Keratinocyte (primary cell): ENCODE measurements around the gene CCDC158. TPM values are rescaled to one million over a fixed set of nuclear protein-coding genes. Genes with fewer than 3 reads are reported as not detected.

Source experiments
- DNase-seq: peaks from one replicate; pipeline ENCODE4 v3.0.0-alpha.2; 2011; ENCODE audit warnings: low read depth, missing footprints, low spot score
- FAIRE-seq: peaks from 2 replicates; lab custom pipeline; 2011; peaks lifted over from hg19 to GRCh38; lab: Jason Lieb, UNC
- H2AFZ ChIP-seq: 2 replicates; pipeline ENCODE4 v1.6.0; 2012; ENCODE audit warnings: low read length, control low read depth, inconsistent platforms; ENCODE audit not compliant: control insufficient read depth
- H3K27ac ChIP-seq: 2 replicates; pipeline ENCODE4 v1.5.1; 2011; ENCODE audit warnings: low read length; ENCODE audit not compliant: control insufficient read depth, insufficient read depth
- H3K27me3 ChIP-seq: 3 replicates; pipeline ENCODE4 v1.6.0; 2011; ENCODE audit warnings: low read length; ENCODE audit not compliant: control insufficient read depth, insufficient read depth; ENCODE audit errors: extremely low read depth
- H3K36me3 ChIP-seq, 2 experiments: 2 replicates in 1 of 2; 3 replicates in 1 of 2; pipeline ENCODE4 v1.5.1; 2011; ENCODE audit warnings: low read length in 2 of 2, mild to moderate bottlenecking in 1 of 2; ENCODE audit not compliant: control insufficient read depth in 2 of 2, insufficient read depth in 2 of 2; ENCODE audit errors: extremely low read depth in 1 of 2
- H3K4me1 ChIP-seq: 3 replicates; pipeline ENCODE4 v1.5.1; 2011; ENCODE audit warnings: low read length; ENCODE audit not compliant: control insufficient read depth, insufficient read depth; ENCODE audit errors: extremely low read depth
- H3K4me2 ChIP-seq: 3 replicates; pipeline ENCODE4 v1.6.0; 2011; ENCODE audit warnings: low read depth, low read length; ENCODE audit not compliant: control insufficient read depth, insufficient read depth; ENCODE audit errors: extremely low read depth
- H3K4me3 ChIP-seq, 3 experiments: fragments of 200-600 bp in 1 of 3; sonication (generic) in 1 of 3; 2 replicates in 2 of 3; 3 replicates in 1 of 3; pipeline ENCODE4 v1.5.1; 2011 to 2016; ENCODE audit warnings: low read length in 3 of 3, mild to moderate bottlenecking in 3 of 3, control low read depth in 2 of 3, inconsistent platforms in 1 of 3, low read depth in 1 of 3, mixed read lengths in 1 of 3, mixed run types in 1 of 3, moderate library complexity in 1 of 3; ENCODE audit not compliant: control insufficient read depth in 2 of 3, insufficient read depth in 2 of 3; ENCODE audit errors: extremely low read depth in 1 of 3
- H3K79me2 ChIP-seq: 2 replicates; pipeline ENCODE4 v1.6.0; 2012; ENCODE audit warnings: low read length; ENCODE audit not compliant: control insufficient read depth, insufficient read depth
- H3K9ac ChIP-seq: 3 replicates; pipeline ENCODE4 v1.6.0; 2011; ENCODE audit warnings: low read length; ENCODE audit not compliant: control insufficient read depth, insufficient read depth; ENCODE audit errors: extremely low read depth
- H3K9me1 ChIP-seq: 3 replicates; pipeline ENCODE4 v1.6.0; 2011; ENCODE audit warnings: low read length; ENCODE audit not compliant: control insufficient read depth, insufficient read depth; ENCODE audit errors: extremely low read depth
- H3K9me3 ChIP-seq: 2 replicates; pipeline ENCODE4 v1.5.1; 2012; ENCODE audit warnings: low read depth, low read length; ENCODE audit not compliant: control insufficient read depth
- H4K20me1 ChIP-seq: 3 replicates; pipeline ENCODE4 v1.6.0; 2011; ENCODE audit warnings: low read length; ENCODE audit not compliant: control insufficient read depth, insufficient read depth; ENCODE audit errors: extremely low read depth
- EZH2 ChIP-seq: IDR thresholded peaks from one replicate; pipeline ENCODE4 v1.6.1; 2012; ENCODE audit warnings: inconsistent platforms, mild to moderate bottlenecking, low read length, moderate library complexity
- dilution Hi-C: fragments of 300-500 bp; cut with MboI; formaldehyde crosslinking; loops from one replicate; pipeline ENCODE4 v1.7.0; 2020; ENCODE audit warnings: low sequenced_read_pairs; ENCODE audit not compliant: extremely low pct_ligation_motif_present
- polyA plus RNA-seq, 5 experiments: library from polyadenylated mRNA; depleted of rRNA in 3 of 5; stranded (reverse) in 3 of 5; stranded (forward) in 1 of 5; unstranded in 1 of 5; fragments of >200 nt; gene quantifications; 1 replicate in 1 of 5; 2 replicates in 3 of 5; 3 replicates in 1 of 5; pipeline versions ENCODE4 v1.2.1 to v1.2.3, GENCODE V29; 2011 to 2012; ENCODE audit warnings: missing spikeins in 2 of 5, low read depth in 1 of 5, low replicate concordance in 1 of 5
- TF ChIP-seq, protein P1 (sequence below), 3 experiments: IDR thresholded peaks in 1 of 3; conservative IDR thresholded peaks in 1 of 3; optimal IDR thresholded peaks in 1 of 3; 2 replicates in 2 of 3; 3 replicates in 1 of 3; pipeline versions ENCODE3 to v1.5.1; 2011; ENCODE audit warnings: low read length in 3 of 3, mild to moderate bottlenecking in 3 of 3, moderate library complexity in 2 of 3, control low read depth in 1 of 3, inconsistent platforms in 1 of 3; ENCODE audit not compliant: insufficient read depth in 2 of 3; ENCODE audit errors: extremely low read depth in 1 of 3

The CCDC158 gene
- polyA plus RNA-seq, 1 donor (not counting 4 experiments of a cell fraction or from before 2014, with no cell fraction given) = not detected

DNA sequence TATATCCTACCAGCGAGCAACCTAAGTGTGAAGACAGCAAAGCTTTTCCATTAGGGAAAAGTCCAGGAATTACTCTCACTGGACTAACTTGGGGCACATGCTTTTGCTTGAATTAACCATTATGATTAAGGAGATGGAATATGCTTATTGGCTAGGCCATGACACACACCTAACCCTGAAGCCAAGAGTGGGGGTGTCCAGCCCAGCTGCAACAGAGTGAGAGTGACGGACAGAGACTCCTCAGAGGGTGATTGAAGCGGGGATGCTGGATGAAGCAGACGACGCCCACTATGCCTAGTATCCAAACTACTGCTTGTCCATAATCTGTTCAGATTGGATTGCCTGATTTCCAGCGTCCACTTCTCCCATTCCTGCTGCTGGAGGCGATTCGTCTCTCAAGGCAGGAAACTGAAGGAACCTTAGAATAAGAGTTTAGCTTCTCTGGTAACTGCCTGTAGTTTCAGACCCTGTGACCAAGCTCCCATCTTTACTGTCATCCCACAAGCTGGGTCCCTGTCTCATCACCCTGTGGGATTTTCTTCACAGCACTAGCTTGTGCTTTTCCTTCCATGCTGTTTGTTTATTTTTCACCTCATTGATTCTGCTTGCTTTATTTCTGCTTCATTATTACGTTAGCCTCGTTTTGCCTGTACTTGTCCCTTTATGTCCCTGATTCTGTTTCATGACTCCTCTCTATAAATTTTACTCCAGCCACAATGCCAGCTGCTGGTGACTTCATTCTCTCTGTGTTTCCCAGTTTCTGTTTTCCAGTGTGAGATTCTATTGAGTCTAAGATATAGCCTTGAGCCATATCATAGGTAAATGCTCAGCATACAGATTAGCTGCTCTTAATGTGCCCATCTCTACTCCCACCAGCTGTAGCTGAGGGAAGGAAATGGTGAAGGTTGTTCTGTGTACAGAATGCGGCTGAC lies 150.4 kb downstream of the CCDC158 start:
- Histone ChIP-seq H3K4me2 (no peak overlapping the region), H3K9ac (no peak overlapping the region), H3K27ac (no peak overlapping the region), H3K27me3 (peaks cover 4% of the 10 kb centered on the region), H3K79me2 (no peaks in the 10 kb centered on the region), H3K9me3 (no peaks in the 10 kb centered on the region), H2AFZ (no peak overlapping the region), H4K20me1 (no peaks in the 10 kb centered on the region), H3K36me3 (no peaks in the 10 kb centered on the region), H3K4me1 (no peaks in the 10 kb centered on the region), H3K4me3 (no peak overlapping the region), H3K9me1 (no peaks in the 10 kb centered on the region)
- dilution Hi-C loops = no loop called here
- no peak for TF ChIP-seq EZH2
- TF ChIP-seq, protein P1, sequence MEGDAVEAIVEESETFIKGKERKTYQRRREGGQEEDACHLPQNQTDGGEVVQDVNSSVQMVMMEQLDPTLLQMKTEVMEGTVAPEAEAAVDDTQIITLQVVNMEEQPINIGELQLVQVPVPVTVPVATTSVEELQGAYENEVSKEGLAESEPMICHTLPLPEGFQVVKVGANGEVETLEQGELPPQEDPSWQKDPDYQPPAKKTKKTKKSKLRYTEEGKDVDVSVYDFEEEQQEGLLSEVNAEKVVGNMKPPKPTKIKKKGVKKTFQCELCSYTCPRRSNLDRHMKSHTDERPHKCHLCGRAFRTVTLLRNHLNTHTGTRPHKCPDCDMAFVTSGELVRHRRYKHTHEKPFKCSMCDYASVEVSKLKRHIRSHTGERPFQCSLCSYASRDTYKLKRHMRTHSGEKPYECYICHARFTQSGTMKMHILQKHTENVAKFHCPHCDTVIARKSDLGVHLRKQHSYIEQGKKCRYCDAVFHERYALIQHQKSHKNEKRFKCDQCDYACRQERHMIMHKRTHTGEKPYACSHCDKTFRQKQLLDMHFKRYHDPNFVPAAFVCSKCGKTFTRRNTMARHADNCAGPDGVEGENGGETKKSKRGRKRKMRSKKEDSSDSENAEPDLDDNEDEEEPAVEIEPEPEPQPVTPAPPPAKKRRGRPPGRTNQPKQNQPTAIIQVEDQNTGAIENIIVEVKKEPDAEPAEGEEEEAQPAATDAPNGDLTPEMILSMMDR (optimal IDR thresholded peaks at IDR 0.05 in 1 of 3, IDR thresholded peaks at IDR 0.05 in 1 of 3, conservative IDR thresholded peaks at IDR 0.05 in 1 of 3; ENCODE audit: extremely low read depth in 1 of 3, insufficient read depth in 2 of 3, low read length in 3 of 3) = no peak
- DNase-seq (no peak), FAIRE-seq (no peak)

DNA sequence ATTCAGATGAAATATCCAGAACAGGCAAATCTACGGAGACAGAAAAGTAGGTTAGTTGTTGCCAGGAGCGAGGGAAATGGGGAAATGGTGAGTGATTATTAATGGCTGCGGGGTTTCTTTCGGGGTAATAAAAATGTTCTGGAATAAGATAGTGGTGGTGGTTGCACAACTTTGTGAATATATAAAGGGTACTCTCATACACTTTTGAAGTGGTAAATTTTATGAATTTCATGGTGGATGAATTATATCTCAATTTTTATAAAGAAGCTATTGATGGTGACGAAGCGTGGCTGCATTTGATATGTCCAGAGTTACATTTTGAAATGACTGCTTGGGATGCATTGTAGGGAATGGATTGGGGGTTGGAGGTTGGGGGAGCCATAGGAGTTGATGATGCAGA lies 153.1 kb downstream of the CCDC158 start:
- TF ChIP-seq, protein P1 (optimal IDR thresholded peaks at IDR 0.05 in 1 of 3, IDR thresholded peaks at IDR 0.05 in 1 of 3, conservative IDR thresholded peaks at IDR 0.05 in 1 of 3; ENCODE audit: extremely low read depth in 1 of 3, insufficient read depth in 2 of 3, low read length in 3 of 3) = no peak
- TF ChIP-seq EZH2 = no peak
- Histone ChIP-seq H3K9me1 (no peaks in the 10 kb centered on the region), H4K20me1 (no peaks in the 10 kb centered on the region), H3K4me2 (no peak overlapping the region), H3K4me1 (no peaks in the 10 kb centered on the region), H3K4me3 (no peak overlapping the region), H3K36me3 (no peaks in the 10 kb centered on the region), H3K27me3 (peaks cover 9% of the 10 kb centered on the region), H3K9me3 (no peaks in the 10 kb centered on the region), H3K9ac (no peak overlapping the region), H3K27ac (no peak overlapping the region), H3K79me2 (no peaks in the 10 kb centered on the region), H2AFZ (no peak overlapping the region)
- no peak for FAIRE-seq
- DNase-seq = no peak
- dilution Hi-C loops = no loop called here
